SK-N-SH (cell line): ENCODE measurements around the gene RAMP3. TPM values are rescaled to one million over a fixed set of nuclear protein-coding genes. Genes with fewer than 3 reads are reported as not detected.

Source experiments
- CTCF ChIA-PET: fragments of 300-600, 350-600 bp; formaldehyde crosslinking; extraction: SDS; loops from one replicate; lab custom pipeline; 2021; lab: Yijun Ruan, JAX
- POLR2A ChIA-PET: fragments of 350-600 bp; sonication (Branson Sonifier 250); formaldehyde crosslinking; extraction: SDS; loops from one replicate; lab custom pipeline; 2020; ENCODE audit warnings: antibody characterized with exemption, inconsistent platforms; lab: Yijun Ruan, JAX
- DNase-seq: peaks from one replicate; pipeline ENCODE4 v3.0.0; 2012
- H2AFZ ChIP-seq: fragments of 200-600 bp; sonication (generic); 2 replicates; pipeline ENCODE4 v1.8.1; 2016; ENCODE audit warnings: antibody characterized with exemption, mild to moderate bottlenecking, low read depth
- H3F3A ChIP-seq: fragments of 200-600 bp; sonication (generic); replicated peaks from 2 replicates; pipeline ENCODE3; 2016; ENCODE audit warnings: antibody characterized with exemption, mild to moderate bottlenecking; ENCODE audit not compliant: insufficient read depth
- H3K27ac ChIP-seq, 2 experiments: fragments of 200-500 bp in 1 of 2; fragments of 200-600 bp in 1 of 2; sonication (Bioruptor generic) in 1 of 2; sonication (generic), shearing (Covaris generic) in 1 of 2; 2 replicates each; pipeline versions ENCODE4 v1.5.1 to v1.6.1; 2014 to 2016; ENCODE audit warnings: low read depth in 2 of 2, inconsistent platforms in 1 of 2, low read length in 1 of 2, mild to moderate bottlenecking in 1 of 2, mixed read lengths in 1 of 2
- H3K27me3 ChIP-seq: fragments of 200-600 bp; sonication (generic), shearing (Covaris generic); 2 replicates; pipeline ENCODE4 v1.6.1; 2016; ENCODE audit warnings: mixed run types; ENCODE audit not compliant: insufficient read depth
- H3K36me3 ChIP-seq, 2 experiments: fragments of 200-500 bp in 1 of 2; fragments of 200-600 bp in 1 of 2; sonication (Bioruptor generic) in 1 of 2; sonication (generic) in 1 of 2; replicated peaks in 1 of 2; 2 replicates each; pipeline versions ENCODE3 to v1.5.1; 2014 to 2016; ENCODE audit warnings: low read length in 1 of 2, mild to moderate bottlenecking in 1 of 2; ENCODE audit not compliant: insufficient read depth in 2 of 2, control insufficient read depth in 1 of 2
- H3K4me1 ChIP-seq, 2 experiments: fragments of 200-500 bp in 1 of 2; fragments of 200-600 bp in 1 of 2; sonication (Bioruptor generic) in 1 of 2; sonication (generic), shearing (Covaris generic) in 1 of 2; 2 replicates each; pipeline versions ENCODE4 v1.5.1 to v1.6.1; 2014 to 2016; ENCODE audit warnings: low read depth in 1 of 2, low read length in 1 of 2, mixed run types in 1 of 2; ENCODE audit not compliant: insufficient read depth in 2 of 2, control insufficient read depth in 1 of 2
- H3K4me2 ChIP-seq: fragments of 200-600 bp; sonication (generic), shearing (Covaris generic); 2 replicates; pipeline ENCODE4 v1.6.1; 2017; ENCODE audit warnings: mixed run types
- H3K4me3 ChIP-seq, 2 experiments: fragments of 200-500 bp in 1 of 2; fragments of 200-600 bp in 1 of 2; sonication (Bioruptor generic) in 1 of 2; sonication (generic), shearing (Covaris generic) in 1 of 2; 2 replicates each; pipeline versions ENCODE4 v1.5.1 to v1.8.1; 2014 to 2016; ENCODE audit warnings: low read depth in 2 of 2, inconsistent platforms in 1 of 2, low read length in 1 of 2, mild to moderate bottlenecking in 1 of 2, mixed read lengths in 1 of 2, moderate library complexity in 1 of 2
- H3K79me2 ChIP-seq: fragments of 200-600 bp; sonication (generic); 2 replicates; pipeline ENCODE4 v1.8.1; 2017; ENCODE audit warnings: mild to moderate bottlenecking; ENCODE audit not compliant: insufficient read depth
- H3K9ac ChIP-seq: fragments of 200-600 bp; sonication (generic); 2 replicates; pipeline ENCODE4 v1.6.1; 2017; ENCODE audit warnings: mixed run types
- H3K9me2 ChIP-seq: fragments of 200-600 bp; sonication (generic); 2 replicates; pipeline ENCODE4 v1.6.1; 2017; ENCODE audit warnings: mixed run types
- H3K9me3 ChIP-seq: fragments of 200-600 bp; sonication (generic); 2 replicates; pipeline ENCODE4 v1.6.1; 2017; ENCODE audit warnings: mixed run types, mild to moderate bottlenecking, moderate library complexity
- H4K20me1 ChIP-seq: fragments of 200-600 bp; sonication (generic); 2 replicates; pipeline ENCODE4 v1.6.1; 2017; ENCODE audit warnings: mild to moderate bottlenecking, mixed run types; ENCODE audit not compliant: insufficient read depth
- EP300 ChIP-seq, 2 experiments: IDR thresholded peaks; 2 replicates each; pipeline versions ENCODE4 v1.4.0 to v1.6.1; 2012; ENCODE audit warnings: borderline replicate concordance in 1 of 2, low read depth in 1 of 2, low read length in 1 of 2
- FOSL2 ChIP-seq: IDR thresholded peaks from 2 replicates; pipeline ENCODE4 v1.4.0; 2012; ENCODE audit warnings: low read depth, mild to moderate bottlenecking, moderate library complexity, borderline replicate concordance
- FOXJ3 ChIP-seq: sonication (generic); formaldehyde crosslinking; IDR thresholded peaks from 2 replicates; pipeline ENCODE4 v1.5.1; 2020; ENCODE audit warnings: mild to moderate bottlenecking, missing genetic modification reagents
- FOXM1 ChIP-seq: IDR thresholded peaks from 2 replicates; pipeline ENCODE4 v1.4.0; 2012; ENCODE audit warnings: low read depth, mild to moderate bottlenecking
- GABPA ChIP-seq: IDR thresholded peaks from 2 replicates; pipeline ENCODE4 v1.4.0; 2012; ENCODE audit warnings: low read depth, mild to moderate bottlenecking
- GATA2 ChIP-seq: sonication (generic); formaldehyde crosslinking; IDR thresholded peaks from 2 replicates; pipeline ENCODE4 v1.5.0; 2020; ENCODE audit warnings: mild to moderate bottlenecking, missing genetic modification reagents
- JUND ChIP-seq: IDR thresholded peaks from 2 replicates; pipeline ENCODE4 v1.4.0; 2012
- MXI1 ChIP-seq: IDR thresholded peaks from 2 replicates; pipeline ENCODE4 v1.6.1; 2012; ENCODE audit warnings: mild to moderate bottlenecking, low read depth, low read length, improper control_type of control experiment
- NRF1 ChIP-seq: IDR thresholded peaks from 2 replicates; pipeline ENCODE4 v1.6.1; 2012; ENCODE audit warnings: low read depth, mild to moderate bottlenecking, low read length
- RFX5 ChIP-seq: IDR thresholded peaks from 2 replicates; pipeline ENCODE4 v1.6.1; 2012; ENCODE audit warnings: mild to moderate bottlenecking, improper control_type of control experiment, low read length
- RXRA ChIP-seq: IDR thresholded peaks from 2 replicates; pipeline ENCODE4 v1.4.0; 2012; ENCODE audit warnings: low read depth, mild to moderate bottlenecking, borderline replicate concordance
- SIN3A ChIP-seq: IDR thresholded peaks from 2 replicates; pipeline ENCODE4 v1.6.1; 2012; ENCODE audit warnings: low read depth, mild to moderate bottlenecking, low read length, moderate library complexity, borderline replicate concordance
- SMC3 ChIP-seq: IDR thresholded peaks from 2 replicates; pipeline ENCODE4 v1.6.1; 2012; ENCODE audit warnings: low read depth, low read length, improper control_type of control experiment
- TAF1 ChIP-seq: IDR thresholded peaks from 2 replicates; pipeline ENCODE4 v1.6.1; 2012; ENCODE audit warnings: low read depth, mild to moderate bottlenecking, low read length, moderate library complexity, borderline replicate concordance
- TCF12 ChIP-seq: IDR thresholded peaks from 2 replicates; pipeline ENCODE4 v1.4.0; 2012
- whole genome bisulfite sequencing: methylation state at CpG from one replicate; pipeline ENCODE4 v1.1.6; 2017; ENCODE audit warnings: low lambda C conversion rate; 5-methylcytosine and 5-hydroxymethylcytosine counted together
- polyA plus RNA-seq, 3 experiments: library from polyadenylated mRNA; depleted of rRNA; stranded (reverse); fragments of >200 nt; gene quantifications; 2 replicates each; pipeline ENCODE4 v1.2.3, GENCODE V29; 2012
- TF ChIP-seq, protein P1 (sequence below): IDR thresholded peaks from 2 replicates; pipeline ENCODE4 v1.4.0; 2012; ENCODE audit warnings: low read depth
- TF ChIP-seq, protein P2 (sequence below): IDR thresholded peaks from 2 replicates; pipeline ENCODE4 v1.4.0; 2012; ENCODE audit warnings: low read depth, borderline replicate concordance
- TF ChIP-seq, protein P3 (sequence below): IDR thresholded peaks from 2 replicates; pipeline ENCODE4 v1.4.0; 2012; ENCODE audit warnings: low read depth, borderline replicate concordance
- TF ChIP-seq, protein P4 (sequence below): fragments of 200-600 bp; sonication (generic); IDR thresholded peaks from 2 replicates; pipeline ENCODE4 v1.6.1; 2017; ENCODE audit warnings: antibody characterized with exemption, mild to moderate bottlenecking, moderate library complexity
- TF ChIP-seq, protein P5 (sequence below): fragments of 150-350 bp; IDR thresholded peaks from 2 replicates; pipeline ENCODE4 v1.6.1; 2017; ENCODE audit warnings: antibody characterized with exemption, low read length, low read depth, borderline replicate concordance
- TF ChIP-seq, protein P6 (sequence below): fragments of 150-350 bp; IDR thresholded peaks from 2 replicates; pipeline ENCODE4 v1.6.1; 2016; ENCODE audit warnings: mild to moderate bottlenecking, low read depth, low read length

RAMP3 gene
- polyA plus RNA-seq, 1 of the 3 experiments (the other 2 are of a cell fraction), result not detected

DNA sequence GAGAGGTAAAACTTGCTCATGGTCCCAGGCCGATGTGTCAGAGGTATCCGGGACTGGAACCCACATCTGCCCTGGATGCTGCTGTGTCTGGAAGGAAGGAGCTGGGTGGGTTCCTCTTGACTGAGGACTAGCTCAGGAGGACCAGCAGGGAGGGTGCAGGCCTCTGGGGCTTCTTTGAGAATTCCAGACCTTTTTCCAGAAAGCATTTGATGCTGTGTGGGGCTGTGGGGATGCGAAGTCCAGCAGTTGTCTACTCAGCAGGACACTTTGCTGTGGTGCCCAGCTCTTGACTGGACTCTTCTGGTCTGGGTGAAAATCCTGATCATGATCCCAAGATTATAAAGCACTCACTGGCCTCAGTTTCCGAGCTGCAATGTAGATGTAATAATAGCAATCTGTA is 1.7 kb downstream of the RAMP3 start:
- TF ChIP-seq GATA2 (CRISPR knock-in tag), result no peak
- TF ChIP-seq FOSL2, result no peak
- no peak for TF ChIP-seq SIN3A
- TF ChIP-seq MXI1, result no peak
- no peak for TF ChIP-seq FOXM1
- TF ChIP-seq, protein P1, sequence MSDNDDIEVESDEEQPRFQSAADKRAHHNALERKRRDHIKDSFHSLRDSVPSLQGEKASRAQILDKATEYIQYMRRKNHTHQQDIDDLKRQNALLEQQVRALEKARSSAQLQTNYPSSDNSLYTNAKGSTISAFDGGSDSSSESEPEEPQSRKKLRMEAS, result no peak
- no peak for TF ChIP-seq SMC3
- 62% methylated on average over 3 of the region's 4 CpGs for WGBS
- H3K4me3 ChIP-seq, result no peak overlapping the region
- H3K4me2 ChIP-seq, result no peak overlapping the region
- H3K9me2 ChIP-seq, result no peaks in the 10 kb centered on the region
- no peak for DNase-seq
- ChIA-PET CTCF (interaction anchor here (1.3 to 14.4 kb wide), 5 partner anchors 58 to 695 kb away, joined by 3 to 201 read pairs (median 22); no protein-coding TSS in a partner anchor), POLR2A (no interaction called here)
- H3K9me3 ChIP-seq, result no peaks in the 10 kb centered on the region
- H3K27me3 ChIP-seq, result peaks cover 29% of the 10 kb centered on the region
- no peak overlapping the region for H2AFZ ChIP-seq
- no peaks in the 10 kb centered on the region for H3K36me3 ChIP-seq
- H3K79me2 ChIP-seq, result no peaks in the 10 kb centered on the region
- no peaks in the 10 kb centered on the region for H4K20me1 ChIP-seq
- H3K9ac ChIP-seq, result no peak overlapping the region
- peaks cover 0 to 14% of the 10 kb centered on the region in 2 experiments; a peak in 1 of 4 replicates for H3K4me1 ChIP-seq
- no peak overlapping the region for H3K27ac ChIP-seq
- H3F3A ChIP-seq, result peaks cover 3% of the 10 kb centered on the region

DNA sequence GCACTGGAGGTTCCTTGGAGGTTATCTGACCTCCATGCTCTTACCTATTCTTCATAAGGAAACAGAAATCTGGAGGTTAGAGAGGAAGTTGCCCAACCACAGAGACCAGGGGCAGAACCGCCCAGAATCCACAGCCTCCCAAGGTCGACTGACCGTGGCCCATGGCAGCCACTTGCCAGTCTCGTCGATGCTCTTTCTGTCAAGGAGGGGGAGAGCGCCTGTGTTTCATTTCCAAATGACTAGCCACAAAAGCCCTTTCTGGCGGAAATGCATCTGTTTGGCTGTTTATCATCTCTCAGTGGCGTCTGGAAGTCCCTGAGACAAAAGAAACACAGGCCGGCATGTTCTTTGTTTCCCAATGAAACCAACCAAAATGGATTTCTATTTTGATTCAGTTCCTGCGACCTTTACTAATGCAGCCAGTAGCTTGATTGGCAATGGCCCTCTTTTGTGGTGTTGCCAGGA is 2.9 kb downstream of the RAMP3 start:
- Histone ChIP-seq H3K27ac (peak overlapping the region in 1 of 2 experiments; percentile 62; a peak in 2 of 4 replicates), H2AFZ (no peak overlapping the region), H3K27me3 (peaks cover 29% of the 10 kb centered on the region), H3K4me3 (no peak overlapping the region), H3K9me2 (no peaks in the 10 kb centered on the region), H3K4me2 (no peak overlapping the region), H3K9ac (no peak overlapping the region), H3F3A (no peaks in the 10 kb centered on the region), H3K36me3 (no peaks in the 10 kb centered on the region), H3K79me2 (no peaks in the 10 kb centered on the region), H3K4me1 (peaks cover 0 to 14% of the 10 kb centered on the region in 2 experiments; a peak in 1 of 4 replicates), H4K20me1 (no peaks in the 10 kb centered on the region), H3K9me3 (0 out of 2 replicates have a peak, but pooled peaks cover 4% of the 10 kb centered on the region)
- no peak for TF ChIP-seq RXRA
- TF ChIP-seq, protein P2, sequence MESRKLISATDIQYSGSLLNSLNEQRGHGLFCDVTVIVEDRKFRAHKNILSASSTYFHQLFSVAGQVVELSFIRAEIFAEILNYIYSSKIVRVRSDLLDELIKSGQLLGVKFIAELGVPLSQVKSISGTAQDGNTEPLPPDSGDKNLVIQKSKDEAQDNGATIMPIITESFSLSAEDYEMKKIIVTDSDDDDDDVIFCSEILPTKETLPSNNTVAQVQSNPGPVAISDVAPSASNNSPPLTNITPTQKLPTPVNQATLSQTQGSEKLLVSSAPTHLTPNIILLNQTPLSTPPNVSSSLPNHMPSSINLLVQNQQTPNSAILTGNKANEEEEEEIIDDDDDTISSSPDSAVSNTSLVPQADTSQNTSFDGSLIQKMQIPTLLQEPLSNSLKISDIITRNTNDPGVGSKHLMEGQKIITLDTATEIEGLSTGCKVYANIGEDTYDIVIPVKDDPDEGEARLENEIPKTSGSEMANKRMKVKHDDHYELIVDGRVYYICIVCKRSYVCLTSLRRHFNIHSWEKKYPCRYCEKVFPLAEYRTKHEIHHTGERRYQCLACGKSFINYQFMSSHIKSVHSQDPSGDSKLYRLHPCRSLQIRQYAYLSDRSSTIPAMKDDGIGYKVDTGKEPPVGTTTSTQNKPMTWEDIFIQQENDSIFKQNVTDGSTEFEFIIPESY, result no peak
- no peak for TF ChIP-seq TAF1
- no peak for TF ChIP-seq GABPA
- TF ChIP-seq, protein P3, sequence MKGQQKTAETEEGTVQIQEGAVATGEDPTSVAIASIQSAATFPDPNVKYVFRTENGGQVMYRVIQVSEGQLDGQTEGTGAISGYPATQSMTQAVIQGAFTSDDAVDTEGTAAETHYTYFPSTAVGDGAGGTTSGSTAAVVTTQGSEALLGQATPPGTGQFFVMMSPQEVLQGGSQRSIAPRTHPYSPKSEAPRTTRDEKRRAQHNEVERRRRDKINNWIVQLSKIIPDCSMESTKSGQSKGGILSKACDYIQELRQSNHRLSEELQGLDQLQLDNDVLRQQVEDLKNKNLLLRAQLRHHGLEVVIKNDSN, result no peak
- no peak for TF ChIP-seq RFX5
- TF ChIP-seq, protein P4, sequence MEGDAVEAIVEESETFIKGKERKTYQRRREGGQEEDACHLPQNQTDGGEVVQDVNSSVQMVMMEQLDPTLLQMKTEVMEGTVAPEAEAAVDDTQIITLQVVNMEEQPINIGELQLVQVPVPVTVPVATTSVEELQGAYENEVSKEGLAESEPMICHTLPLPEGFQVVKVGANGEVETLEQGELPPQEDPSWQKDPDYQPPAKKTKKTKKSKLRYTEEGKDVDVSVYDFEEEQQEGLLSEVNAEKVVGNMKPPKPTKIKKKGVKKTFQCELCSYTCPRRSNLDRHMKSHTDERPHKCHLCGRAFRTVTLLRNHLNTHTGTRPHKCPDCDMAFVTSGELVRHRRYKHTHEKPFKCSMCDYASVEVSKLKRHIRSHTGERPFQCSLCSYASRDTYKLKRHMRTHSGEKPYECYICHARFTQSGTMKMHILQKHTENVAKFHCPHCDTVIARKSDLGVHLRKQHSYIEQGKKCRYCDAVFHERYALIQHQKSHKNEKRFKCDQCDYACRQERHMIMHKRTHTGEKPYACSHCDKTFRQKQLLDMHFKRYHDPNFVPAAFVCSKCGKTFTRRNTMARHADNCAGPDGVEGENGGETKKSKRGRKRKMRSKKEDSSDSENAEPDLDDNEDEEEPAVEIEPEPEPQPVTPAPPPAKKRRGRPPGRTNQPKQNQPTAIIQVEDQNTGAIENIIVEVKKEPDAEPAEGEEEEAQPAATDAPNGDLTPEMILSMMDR, result no peak
- TF ChIP-seq, protein P5, sequence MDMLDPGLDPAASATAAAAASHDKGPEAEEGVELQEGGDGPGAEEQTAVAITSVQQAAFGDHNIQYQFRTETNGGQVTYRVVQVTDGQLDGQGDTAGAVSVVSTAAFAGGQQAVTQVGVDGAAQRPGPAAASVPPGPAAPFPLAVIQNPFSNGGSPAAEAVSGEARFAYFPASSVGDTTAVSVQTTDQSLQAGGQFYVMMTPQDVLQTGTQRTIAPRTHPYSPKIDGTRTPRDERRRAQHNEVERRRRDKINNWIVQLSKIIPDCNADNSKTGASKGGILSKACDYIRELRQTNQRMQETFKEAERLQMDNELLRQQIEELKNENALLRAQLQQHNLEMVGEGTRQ, result no peak
- TF ChIP-seq TCF12, result no peak
- no peak for TF ChIP-seq JUND
- TF ChIP-seq EP300 (IDR thresholded peaks at IDR 0.05; ENCODE audit: borderline replicate concordance in 1 of 2, low read depth in 1 of 2, low read length in 1 of 2), result no peak
- TF ChIP-seq FOSL2, result no peak
- no peak for TF ChIP-seq FOXJ3 (CRISPR knock-in tag)
- TF ChIP-seq NRF1, result no peak
- TF ChIP-seq, protein P6, sequence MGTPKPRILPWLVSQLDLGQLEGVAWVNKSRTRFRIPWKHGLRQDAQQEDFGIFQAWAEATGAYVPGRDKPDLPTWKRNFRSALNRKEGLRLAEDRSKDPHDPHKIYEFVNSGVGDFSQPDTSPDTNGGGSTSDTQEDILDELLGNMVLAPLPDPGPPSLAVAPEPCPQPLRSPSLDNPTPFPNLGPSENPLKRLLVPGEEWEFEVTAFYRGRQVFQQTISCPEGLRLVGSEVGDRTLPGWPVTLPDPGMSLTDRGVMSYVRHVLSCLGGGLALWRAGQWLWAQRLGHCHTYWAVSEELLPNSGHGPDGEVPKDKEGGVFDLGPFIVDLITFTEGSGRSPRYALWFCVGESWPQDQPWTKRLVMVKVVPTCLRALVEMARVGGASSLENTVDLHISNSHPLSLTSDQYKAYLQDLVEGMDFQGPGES, result no peak
- ChIA-PET CTCF (interaction anchor here (0.8 to 1.0 kb wide), 4 partner anchors 19 to 100 kb away, joined by 3 to 6 read pairs (median 3); no protein-coding TSS in a partner anchor), POLR2A (no interaction called here)
- peak; percentile 66 for DNase-seq
- WGBS, result 70% methylated on average over 10 of the region's 10 CpGs
